Gastroesophageal sphincter (tissue), 4 donors: ENCODE measurements around the gene ARF3. TPM values are rescaled to one million over a fixed set of nuclear protein-coding genes. Genes with fewer than 3 reads are reported as not detected.
A peak's percentile ranks its signal among the peaks of the same experiment; 100 is the strongest.

Source experiments
- ATAC-seq: fragments of 150-250 bp; one replicate; pipeline ENCODE4 v1.9.1; 2016; ENCODE audit warnings: mild to moderate bottlenecking, moderate library complexity
- H3K27ac ChIP-seq, 4 donors: fragments of 200-600 bp; sonication (generic) in 3 of 4; 1 replicate in 3 of 4; 2 replicates in 1 of 4; pipeline ENCODE4 v1.5.1; 2016 to 2019
- H3K27me3 ChIP-seq: fragments of 200-600 bp; sonication (generic); one replicate; pipeline ENCODE4 v1.5.1; 2019
- H3K36me3 ChIP-seq, 2 donors: fragments of 200-600 bp; sonication (generic); one replicate each; pipeline ENCODE4 v1.5.1; 2019; ENCODE audit warnings: control low read depth in 1 of 2
- H3K4me1 ChIP-seq, 3 donors: fragments of 200-600 bp; sonication (generic); 1 replicate in 2 of 3; 2 replicates in 1 of 3; pipeline ENCODE4 v1.5.1; 2016 to 2019; ENCODE audit warnings: control low read depth in 2 of 3
- H3K4me3 ChIP-seq, 2 donors: fragments of 200-600 bp; sonication (generic); one replicate each; pipeline ENCODE4 v1.5.1; 2019; ENCODE audit warnings: mild to moderate bottlenecking in 1 of 2, moderate library complexity in 1 of 2
- H3K9me3 ChIP-seq, 3 donors: fragments of 200-600 bp; sonication (generic); one replicate each; pipeline ENCODE4 v1.5.1; 2017 to 2019; ENCODE audit warnings: control low read depth in 2 of 3
- EP300 ChIP-seq: sonication (generic); formaldehyde crosslinking; IDR thresholded peaks from one replicate; pipeline ENCODE4 v1.6.1; 2017; ENCODE audit warnings: antibody characterized with exemption, mild to moderate bottlenecking
- POLR2A ChIP-seq, 2 donors: fragments of 450-650 bp; IDR thresholded peaks; one replicate each; pipeline ENCODE4 v1.6.1; 2017; ENCODE audit warnings: antibody characterized with exemption in 2 of 2, mild to moderate bottlenecking in 2 of 2, moderate library complexity in 1 of 2
- POLR2AphosphoS5 ChIP-seq: sonication (generic); formaldehyde crosslinking; IDR thresholded peaks from one replicate; pipeline ENCODE4 v1.6.1; 2017; ENCODE audit warnings: antibody characterized with exemption
- WGBS, 2 donors: methylation state at CpG; one replicate each; pipeline ENCODE4 v1.1.5; 2018; ENCODE audit warnings: low coverage in 1 of 2; 5-methylcytosine and 5-hydroxymethylcytosine counted together
- total RNA-seq, 4 donors: library from RNA; depleted of rRNA; stranded (reverse); fragments of >200 nt; gene quantifications; one replicate each; pipeline ENCODE4 v1.1.0, GENCODE V29; 2016
- TF ChIP-seq, protein P1 (sequence below), 4 experiments: fragments of 200-600 bp in 2 of 4; fragments of 450-650 bp in 2 of 4; sonication (generic) in 1 of 4; IDR thresholded peaks; one replicate each; pipeline ENCODE4 v1.5.1; 2017 to 2019; ENCODE audit warnings: antibody characterized with exemption in 4 of 4, mild to moderate bottlenecking in 2 of 4, moderate library complexity in 2 of 4

The ARF3 gene
- total RNA-seq, 4 donors from 2014 or later, result 52.6 to 91.6 (median 83.1) TPM

DNA sequence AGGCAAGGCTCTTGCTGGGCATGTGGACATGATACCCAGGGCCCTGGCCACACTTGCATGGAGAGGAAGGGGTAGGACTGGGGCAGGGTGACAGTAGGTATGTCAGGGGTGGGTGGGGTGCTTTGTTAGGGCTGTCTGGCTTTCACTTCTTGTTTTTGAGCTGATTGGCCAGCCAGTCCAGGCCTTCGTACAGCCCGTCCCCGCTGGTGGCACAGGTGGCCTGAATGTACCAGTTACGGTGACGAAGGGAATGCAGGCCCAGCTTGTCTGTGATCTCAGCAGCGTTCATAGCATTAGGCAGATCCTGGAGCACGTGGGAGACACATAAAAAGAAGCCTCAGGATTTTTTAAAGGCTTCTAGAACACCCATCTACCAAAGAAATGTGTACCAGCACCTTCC lies 18.5 kb downstream of the ARF3 start:
- H3K27me3 ChIP-seq, result no peaks in the 10 kb centered on the region
- H3K9me3 ChIP-seq, result no peaks in the 10 kb centered on the region
- H3K36me3 ChIP-seq, result peaks cover 0 to 80% of the 10 kb centered on the region in 2 donors
- no peak overlapping the region for H3K4me3 ChIP-seq
- no peak for ATAC-seq
- TF ChIP-seq, protein P1, sequence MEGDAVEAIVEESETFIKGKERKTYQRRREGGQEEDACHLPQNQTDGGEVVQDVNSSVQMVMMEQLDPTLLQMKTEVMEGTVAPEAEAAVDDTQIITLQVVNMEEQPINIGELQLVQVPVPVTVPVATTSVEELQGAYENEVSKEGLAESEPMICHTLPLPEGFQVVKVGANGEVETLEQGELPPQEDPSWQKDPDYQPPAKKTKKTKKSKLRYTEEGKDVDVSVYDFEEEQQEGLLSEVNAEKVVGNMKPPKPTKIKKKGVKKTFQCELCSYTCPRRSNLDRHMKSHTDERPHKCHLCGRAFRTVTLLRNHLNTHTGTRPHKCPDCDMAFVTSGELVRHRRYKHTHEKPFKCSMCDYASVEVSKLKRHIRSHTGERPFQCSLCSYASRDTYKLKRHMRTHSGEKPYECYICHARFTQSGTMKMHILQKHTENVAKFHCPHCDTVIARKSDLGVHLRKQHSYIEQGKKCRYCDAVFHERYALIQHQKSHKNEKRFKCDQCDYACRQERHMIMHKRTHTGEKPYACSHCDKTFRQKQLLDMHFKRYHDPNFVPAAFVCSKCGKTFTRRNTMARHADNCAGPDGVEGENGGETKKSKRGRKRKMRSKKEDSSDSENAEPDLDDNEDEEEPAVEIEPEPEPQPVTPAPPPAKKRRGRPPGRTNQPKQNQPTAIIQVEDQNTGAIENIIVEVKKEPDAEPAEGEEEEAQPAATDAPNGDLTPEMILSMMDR (IDR thresholded peaks at IDR 0.05), result no peak
- TF ChIP-seq EP300 (no peak), POLR2AphosphoS5 (no peak), POLR2A (IDR thresholded peaks at IDR 0.05) (no peak)
- 76 to 84% methylated on average over 5 to 6 of the region's 7 CpGs for whole genome bisulfite sequencing, 2 donors
- H3K27ac ChIP-seq, result no peak overlapping the region
- peaks cover 0 to 11% (median 0%) of the 10 kb centered on the region in 3 donors for H3K4me1 ChIP-seq

DNA sequence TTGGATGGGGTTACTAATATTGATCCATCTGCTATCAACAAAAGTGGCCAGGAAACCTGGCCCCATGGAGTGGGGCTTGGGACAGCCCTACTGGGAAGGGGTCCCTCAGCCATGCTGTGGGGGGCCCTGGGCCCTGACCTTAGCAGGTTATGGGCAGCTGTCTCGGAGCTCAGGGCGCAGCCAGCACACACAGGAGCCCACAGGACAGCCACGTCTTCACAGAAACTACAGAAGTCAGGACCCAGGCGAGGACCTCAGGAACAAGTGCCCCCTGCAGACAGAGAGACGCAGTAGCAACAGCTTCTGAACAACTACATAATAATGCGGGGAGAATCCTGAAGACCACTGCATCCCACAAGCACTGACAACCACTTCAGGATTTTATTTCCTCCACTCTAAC lies 20.1 kb downstream of the ARF3 start:
- TF ChIP-seq POLR2AphosphoS5 (no peak), POLR2A (IDR thresholded peaks at IDR 0.05) (no peak), EP300 (no peak)
- TF ChIP-seq, protein P1 (IDR thresholded peaks at IDR 0.05), result no peak
- no peak for ATAC-seq

DNA sequence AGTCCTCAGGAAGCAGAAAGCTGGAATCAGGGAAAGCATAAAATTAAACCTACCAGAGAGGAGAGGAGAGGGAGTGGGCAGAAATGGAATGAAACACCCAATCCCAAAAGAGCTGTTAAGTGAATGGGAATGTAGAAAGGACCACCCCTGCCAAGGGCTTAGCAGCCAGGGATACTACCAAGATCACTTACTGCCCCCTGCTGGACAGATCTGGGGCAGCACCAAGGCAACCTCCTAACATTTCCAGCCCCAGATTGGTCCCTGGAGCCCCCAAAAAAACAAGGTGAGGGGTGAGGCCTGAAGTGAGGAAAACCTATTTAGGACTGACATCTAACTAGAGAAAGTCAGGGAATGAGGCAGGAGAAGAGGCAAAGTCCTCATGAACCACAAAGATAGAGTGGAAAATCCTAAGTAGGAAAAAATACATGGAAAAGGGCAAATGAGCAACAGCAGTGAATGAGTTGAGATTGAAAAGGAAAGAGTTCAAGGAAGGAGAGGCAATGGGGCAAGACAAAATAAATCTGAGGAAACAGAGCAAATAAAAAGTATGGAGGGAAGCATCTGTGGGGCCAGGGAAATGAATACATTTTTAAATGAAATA lies 20.8 kb downstream of the ARF3 start:
- no peak for TF ChIP-seq POLR2A (IDR thresholded peaks at IDR 0.05)
- TF ChIP-seq, protein P1 (IDR thresholded peaks at IDR 0.05), result peak; percentile 75 to 88 (median 80)
- peak; percentile 73 for ATAC-seq
- H3K4me1 ChIP-seq, result peaks cover 0 to 7% (median 0%) of the 10 kb centered on the region in 3 donors
- no peak overlapping the region for H3K27ac ChIP-seq
- H3K9me3 ChIP-seq, result no peaks in the 10 kb centered on the region
- H3K4me3 ChIP-seq, result no peak overlapping the region
- peaks cover 0 to 92% of the 10 kb centered on the region in 2 donors for H3K36me3 ChIP-seq
- H3K27me3 ChIP-seq, result no peaks in the 10 kb centered on the region

More for the DNA sequence above, 20.1 kb downstream of the ARF3 start:
- Histone ChIP-seq H3K27me3 (no peaks in the 10 kb centered on the region), H3K36me3 (peaks cover 0 to 89% of the 10 kb centered on the region in 2 donors), H3K27ac (no peak overlapping the region), H3K4me3 (no peak overlapping the region), H3K4me1 (peaks cover 0 to 11% (median 0%) of the 10 kb centered on the region in 3 donors), H3K9me3 (no peaks in the 10 kb centered on the region)
- 80 to 100% methylated on average over 1 of the region's 6 CpGs for WGBS, 2 donors

DNA sequence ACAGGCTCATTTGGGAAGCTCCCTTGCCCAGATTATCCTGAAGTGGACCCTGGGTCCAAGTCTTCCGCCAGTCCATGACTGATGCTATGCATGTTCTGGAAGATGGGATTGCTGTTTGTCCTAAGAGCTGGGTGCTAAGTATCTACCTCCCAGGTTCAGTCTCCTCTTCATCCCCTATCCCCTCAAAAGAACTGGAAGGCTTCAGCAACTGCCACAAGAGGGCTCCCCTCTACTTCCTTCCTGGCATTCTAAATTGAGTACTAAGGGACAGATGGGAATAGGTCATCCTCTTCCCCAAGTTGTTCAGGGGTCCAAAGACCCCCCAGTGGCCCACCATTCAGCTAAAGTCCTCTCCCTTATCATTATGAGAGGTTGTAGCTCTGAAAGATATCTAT lies 23.0 kb downstream of the ARF3 start:
- Histone ChIP-seq H3K36me3 (peaks cover 0 to 92% of the 10 kb centered on the region in 2 donors), H3K27me3 (no peaks in the 10 kb centered on the region), H3K4me1 (no peaks in the 10 kb centered on the region), H3K27ac (no peak overlapping the region), H3K9me3 (no peaks in the 10 kb centered on the region), H3K4me3 (no peak overlapping the region)
- TF ChIP-seq EP300 (no peak), POLR2A (IDR thresholded peaks at IDR 0.05) (no peak), POLR2AphosphoS5 (no peak)
- TF ChIP-seq, protein P1 (IDR thresholded peaks at IDR 0.05), result no peak
- no CpG with 5 or more reads among the region's 1 CpG for WGBS, 2 donors
- ATAC-seq, result no peak

DNA sequence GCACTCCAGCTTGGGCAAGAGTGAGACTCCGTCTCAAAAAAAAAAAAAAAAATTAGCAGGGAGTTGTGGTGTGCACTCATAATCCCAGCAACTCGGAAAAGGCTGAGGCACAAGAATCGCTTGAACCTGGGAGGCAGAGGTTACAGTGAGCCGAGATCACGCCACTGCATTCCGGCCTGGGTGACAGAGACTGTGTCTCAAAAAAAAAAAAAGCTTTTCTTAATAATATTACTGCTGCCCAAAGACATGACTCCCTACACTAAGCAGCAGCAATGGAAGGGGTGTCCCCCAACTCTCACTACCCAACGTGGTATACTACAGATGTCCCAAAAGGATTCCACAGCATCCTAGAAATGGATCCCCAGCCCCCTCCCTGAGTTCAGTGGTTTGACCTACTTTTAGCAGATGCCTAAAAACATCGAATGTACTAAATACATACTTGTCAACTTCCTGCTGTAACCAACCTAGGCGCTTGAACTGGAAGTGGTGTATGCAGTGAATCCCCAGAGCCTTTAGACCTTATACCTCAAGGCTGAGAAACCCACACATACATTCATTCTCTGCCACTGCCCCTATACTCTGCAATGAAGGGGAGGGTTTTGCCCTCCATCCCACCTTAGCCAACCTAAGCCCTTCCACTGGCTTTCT lies 23.5 kb downstream of the ARF3 start:
- Histone ChIP-seq H3K36me3 (peaks cover 0 to 91% of the 10 kb centered on the region in 2 donors), H3K9me3 (no peaks in the 10 kb centered on the region), H3K4me1 (no peaks in the 10 kb centered on the region), H3K27me3 (no peaks in the 10 kb centered on the region), H3K27ac (no peak overlapping the region), H3K4me3 (no peak overlapping the region)
- TF ChIP-seq EP300 (no peak), POLR2AphosphoS5 (no peak), POLR2A (IDR thresholded peaks at IDR 0.05) (no peak)
- TF ChIP-seq, protein P1 (IDR thresholded peaks at IDR 0.05), result no peak
- 85 to 89% methylated on average over 8 of the region's 9 CpGs for WGBS, 2 donors
- ATAC-seq, result no peak
